Measurements from ENCODE around the gene ADAM10.

Gene ADAM10

GRCh38 chr15:58551084-58551763, 198.3 kb downstream of the ADAM10 start:
- H3K4me1 ChIP-seq (ENCODE audit: low read depth, poor library complexity, severe bottlenecking), result peaks cover 2% of the 10 kb centered on the region

GRCh38 chr15:58549785-58550074, 199.8 kb downstream of the ADAM10 start:
- no peaks in the 10 kb centered on the region for H3K4me1 ChIP-seq (ENCODE audit: low read depth, poor library complexity, severe bottlenecking)
- H3K27ac ChIP-seq, result no peak overlapping the region
- H3K4me3 ChIP-seq (IDR thresholded peaks at IDR 0.05; ENCODE audit: insufficient read depth, low read depth, low read length), result no peak overlapping the region
- no peaks in the 10 kb centered on the region for H3K36me3 ChIP-seq (ENCODE audit: insufficient read depth)
- H3K4me2 ChIP-seq, result no peak overlapping the region
- TF ChIP-seq CTCF (conservative IDR thresholded peaks at IDR 0.05; ENCODE audit: low read depth, low read length), result no peak
- no peaks in the 10 kb centered on the region for H4K20me1 ChIP-seq (ENCODE audit: insufficient read depth)
- H2AFZ ChIP-seq (ENCODE audit: low read depth), result no peak overlapping the region
- no peak overlapping the region for H3K9ac ChIP-seq
- H3K27me3 ChIP-seq (ENCODE audit: insufficient read depth, low read depth), result no peaks in the 10 kb centered on the region
- no peaks in the 10 kb centered on the region for H3K79me2 ChIP-seq (ENCODE audit: insufficient read depth, low read depth)

More at GRCh38 chr15:58551084-58551763, 198.3 kb downstream of the ADAM10 start:
- Histone ChIP-seq H3K27me3 (ENCODE audit: insufficient read depth, low read depth) (no peaks in the 10 kb centered on the region), H3K4me2 (no peak overlapping the region), H3K27ac (no peak overlapping the region), H3K9ac (no peak overlapping the region), H4K20me1 (ENCODE audit: insufficient read depth) (no peaks in the 10 kb centered on the region), H3K36me3 (ENCODE audit: insufficient read depth) (no peaks in the 10 kb centered on the region), H3K4me3 (IDR thresholded peaks at IDR 0.05; ENCODE audit: insufficient read depth, low read depth, low read length) (no peak overlapping the region), H2AFZ (ENCODE audit: low read depth) (no peak overlapping the region), H3K79me2 (ENCODE audit: insufficient read depth, low read depth) (no peaks in the 10 kb centered on the region)
- no peak for TF ChIP-seq CTCF (conservative IDR thresholded peaks at IDR 0.05; ENCODE audit: low read depth, low read length)

DNA sequence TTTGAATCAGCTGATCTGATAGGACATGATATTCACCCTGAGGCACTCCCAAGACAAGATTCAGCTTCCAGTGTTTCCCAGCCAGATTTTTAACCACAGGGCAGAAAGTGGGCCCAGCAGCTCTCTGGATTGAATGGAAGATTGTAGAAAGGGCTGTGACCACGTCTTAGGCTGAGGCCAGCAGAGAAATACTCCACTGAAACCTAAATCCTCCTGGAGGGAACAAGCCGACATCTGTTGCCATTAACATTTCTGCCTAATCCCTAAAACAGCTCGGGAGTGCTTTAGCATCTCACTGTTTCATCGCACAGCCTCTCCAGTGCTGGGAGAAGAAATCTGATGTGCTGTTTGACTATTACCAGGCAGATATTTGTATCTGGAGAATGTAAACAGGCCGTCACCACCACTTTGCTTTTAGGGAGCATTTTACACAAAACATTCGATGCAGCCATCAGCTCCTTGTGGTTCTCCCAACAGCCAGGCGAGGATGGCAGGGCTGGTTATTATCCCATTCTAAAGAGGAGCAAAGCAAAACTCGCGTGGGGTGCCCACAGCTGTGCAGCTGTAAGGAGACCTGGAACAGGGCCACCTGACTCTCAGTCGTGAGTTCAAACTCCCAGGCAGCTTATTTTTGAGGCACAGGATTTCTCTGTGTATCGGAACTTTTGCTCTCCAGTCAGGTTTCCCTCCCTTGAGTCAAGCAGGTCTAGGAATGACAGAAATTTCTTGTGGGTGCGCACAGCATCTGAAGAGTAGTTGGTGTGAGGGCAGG, 200.3 kb downstream of the ADAM10 start:
- no peaks in the 10 kb centered on the region for H3K4me1 ChIP-seq (ENCODE audit: low read depth, poor library complexity, severe bottlenecking)
- H3K79me2 ChIP-seq (ENCODE audit: insufficient read depth, low read depth), result no peaks in the 10 kb centered on the region
- H3K9ac ChIP-seq, result no peak overlapping the region
- no peak for TF ChIP-seq CTCF (conservative IDR thresholded peaks at IDR 0.05; ENCODE audit: low read depth, low read length)
- H3K4me2 ChIP-seq, result no peak overlapping the region
- no peak overlapping the region for H3K4me3 ChIP-seq (IDR thresholded peaks at IDR 0.05; ENCODE audit: insufficient read depth, low read depth, low read length)
- H2AFZ ChIP-seq (ENCODE audit: low read depth), result no peak overlapping the region
- no peaks in the 10 kb centered on the region for H4K20me1 ChIP-seq (ENCODE audit: insufficient read depth)
- H3K27me3 ChIP-seq (ENCODE audit: insufficient read depth, low read depth), result no peaks in the 10 kb centered on the region
- H3K36me3 ChIP-seq (ENCODE audit: insufficient read depth), result no peaks in the 10 kb centered on the region
- H3K27ac ChIP-seq, result no peak overlapping the region

- Histone ChIP-seq H2AFZ (ENCODE audit: low read depth) (no peak overlapping the region), H3K36me3 (ENCODE audit: insufficient read depth) (no peaks in the 10 kb centered on the region), H3K4me1 (ENCODE audit: low read depth, poor library complexity, severe bottlenecking) (no peaks in the 10 kb centered on the region), H3K79me2 (ENCODE audit: insufficient read depth, low read depth) (no peaks in the 10 kb centered on the region), H3K9ac (no peak overlapping the region), H3K27me3 (ENCODE audit: insufficient read depth, low read depth) (no peaks in the 10 kb centered on the region), H3K4me2 (no peak overlapping the region), H4K20me1 (ENCODE audit: insufficient read depth) (no peaks in the 10 kb centered on the region), H3K27ac (no peak overlapping the region), H3K4me3 (IDR thresholded peaks at IDR 0.05; ENCODE audit: insufficient read depth, low read depth, low read length) (no peak overlapping the region)
- TF ChIP-seq CTCF (conservative IDR thresholded peaks at IDR 0.05; ENCODE audit: low read depth, low read length), result no peak
These were observed 201.0 kb downstream of the ADAM10 start for GRCh38 chr15:58548308-58549012.

Data from KMS-11 (cell line).